Transverse colon (tissue), 4 donors: Measurements from ENCODE around the gene MYOM3.
"Not testable (repeated sequence)": the region's sequence is repeated elsewhere in the genome, so short reads cannot be mapped to it uniquely, and the experiment has no call there.

Experiments used
- CTCF ChIP-seq, 5 experiments: fragments of 200-600 bp in 3 of 5; fragments of 450-650 bp in 2 of 5; sonication (generic) in 3 of 5; IDR thresholded peaks; 1 replicate in 2 of 5; 2 replicates in 3 of 5; pipeline ENCODE4 v1.5.1; 2016 to 2017; ENCODE audit warnings: antibody characterized with exemption in 5 of 5, inconsistent platforms in 3 of 5, mild to moderate bottlenecking in 2 of 5, moderate library complexity in 1 of 5
- EP300 ChIP-seq: sonication (generic); formaldehyde crosslinking; IDR thresholded peaks from one replicate; pipeline ENCODE4 v1.6.1; 2017; ENCODE audit warnings: antibody characterized with exemption, low read depth
- POLR2A ChIP-seq: fragments of 450-650 bp; IDR thresholded peaks from one replicate; pipeline ENCODE4 v1.6.1; 2016; ENCODE audit warnings: antibody characterized with exemption, mild to moderate bottlenecking, moderate library complexity
- POLR2AphosphoS5 ChIP-seq, 3 donors: sonication (generic); formaldehyde crosslinking; IDR thresholded peaks; one replicate each; pipeline ENCODE4 v1.6.1; 2016; ENCODE audit warnings: antibody characterized with exemption in 3 of 3

GRCh38 chr1:24012878-24013277, 99.1 kb downstream of the MYOM3 start:
- TF ChIP-seq CTCF (IDR thresholded peaks at IDR 0.05); EP300; POLR2AphosphoS5 (IDR thresholded peaks at IDR 0.05); POLR2A: not testable (repeated sequence)
